Right atrium auricular region (tissue), 2 donors: ENCODE data around the gene HOXA10. TPM values are rescaled to one million over a fixed set of nuclear protein-coding genes. Genes with fewer than 3 reads are reported as not detected.

Source experiments
- DNase-seq: peaks from one replicate; pipeline ENCODE4 v3.0.0-alpha.2; 2019; ENCODE audit warnings: low spot score
- H3K27ac ChIP-seq, 2 donors: fragments of 200-600 bp; sonication (generic); 1 replicate in 1 of 2; 2 replicates in 1 of 2; pipeline ENCODE4 v1.5.1; 2016 to 2019
- H3K27me3 ChIP-seq, 2 donors: fragments of 200-600 bp; sonication (generic); one replicate each; pipeline versions ENCODE4 v1.5.1 to v1.6.0; 2017 to 2019
- H3K36me3 ChIP-seq: fragments of 200-600 bp; sonication (generic); one replicate; pipeline ENCODE4 v1.5.1; 2016
- H3K4me1 ChIP-seq, 2 donors: fragments of 200-600 bp; sonication (generic); one replicate each; pipeline versions ENCODE4 v1.5.1 to v1.6.0; 2017 to 2019
- H3K4me3 ChIP-seq, 2 donors: fragments of 200-600 bp; sonication (generic); 1 replicate in 1 of 2; 2 replicates in 1 of 2; pipeline ENCODE4 v1.5.1; 2017 to 2019; ENCODE audit warnings: mild to moderate bottlenecking in 1 of 2, moderate library complexity in 1 of 2
- H3K9me3 ChIP-seq, 2 donors: fragments of 200-600 bp; sonication (generic); one replicate each; pipeline ENCODE4 v1.5.1; 2019
- total RNA-seq, 2 donors: library from RNA; depleted of rRNA; stranded (reverse); fragments of >200 nt; gene quantifications; one replicate each; pipeline ENCODE4 v1.1.0, GENCODE V29; 2016
- TF ChIP-seq, protein P1 (sequence below), 2 donors: fragments of 200-600 bp; sonication (generic); IDR thresholded peaks; one replicate each; pipeline ENCODE4 v1.5.1; 2019; ENCODE audit warnings: antibody characterized with exemption in 2 of 2

Gene HOXA10
- total RNA-seq, 2 donors from 2014 or later, result not detected

DNA sequence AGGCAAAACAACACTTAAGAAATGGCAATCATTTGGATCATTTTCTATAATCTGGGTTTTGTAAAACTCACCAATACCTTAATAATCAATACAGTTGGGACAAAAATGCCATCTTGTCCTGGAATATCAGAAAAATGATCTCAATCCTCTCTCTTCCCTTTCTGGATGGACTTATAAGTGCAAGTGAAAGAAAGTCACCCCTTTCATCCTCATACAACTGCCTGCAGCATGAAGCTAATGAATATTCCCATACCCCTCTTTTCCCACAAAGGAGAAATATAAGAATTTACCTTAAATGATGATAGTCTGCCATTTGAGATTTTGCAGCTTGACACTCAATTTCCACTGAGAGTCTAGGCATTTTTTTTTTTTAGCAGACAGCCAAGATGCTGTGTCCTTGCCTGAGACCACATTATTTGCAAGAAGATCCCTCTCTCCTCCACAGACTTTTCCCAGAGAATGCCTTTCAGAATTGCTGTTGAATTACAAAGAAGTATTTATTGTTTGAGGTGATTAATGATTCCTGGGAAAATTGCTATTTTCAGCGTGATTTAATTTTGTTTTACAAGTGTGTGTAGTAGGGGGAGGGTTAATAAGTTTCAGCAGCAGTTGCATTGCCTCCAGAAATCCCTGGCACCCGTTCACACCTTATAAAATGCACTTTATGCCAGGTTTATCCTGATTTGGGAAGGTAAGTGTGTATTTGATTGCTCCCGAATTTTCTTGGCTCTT is 47.4 kb downstream of the HOXA10 start:
- no peak overlapping the region for H3K27ac ChIP-seq
- H3K36me3 ChIP-seq, result no peaks in the 10 kb centered on the region
- peaks cover 14 to 32% of the 10 kb centered on the region in 2 donors for H3K27me3 ChIP-seq
- TF ChIP-seq, protein P1, sequence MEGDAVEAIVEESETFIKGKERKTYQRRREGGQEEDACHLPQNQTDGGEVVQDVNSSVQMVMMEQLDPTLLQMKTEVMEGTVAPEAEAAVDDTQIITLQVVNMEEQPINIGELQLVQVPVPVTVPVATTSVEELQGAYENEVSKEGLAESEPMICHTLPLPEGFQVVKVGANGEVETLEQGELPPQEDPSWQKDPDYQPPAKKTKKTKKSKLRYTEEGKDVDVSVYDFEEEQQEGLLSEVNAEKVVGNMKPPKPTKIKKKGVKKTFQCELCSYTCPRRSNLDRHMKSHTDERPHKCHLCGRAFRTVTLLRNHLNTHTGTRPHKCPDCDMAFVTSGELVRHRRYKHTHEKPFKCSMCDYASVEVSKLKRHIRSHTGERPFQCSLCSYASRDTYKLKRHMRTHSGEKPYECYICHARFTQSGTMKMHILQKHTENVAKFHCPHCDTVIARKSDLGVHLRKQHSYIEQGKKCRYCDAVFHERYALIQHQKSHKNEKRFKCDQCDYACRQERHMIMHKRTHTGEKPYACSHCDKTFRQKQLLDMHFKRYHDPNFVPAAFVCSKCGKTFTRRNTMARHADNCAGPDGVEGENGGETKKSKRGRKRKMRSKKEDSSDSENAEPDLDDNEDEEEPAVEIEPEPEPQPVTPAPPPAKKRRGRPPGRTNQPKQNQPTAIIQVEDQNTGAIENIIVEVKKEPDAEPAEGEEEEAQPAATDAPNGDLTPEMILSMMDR (IDR thresholded peaks at IDR 0.05), result no peak
- no peaks in the 10 kb centered on the region for H3K9me3 ChIP-seq
- H3K4me3 ChIP-seq, result no peak overlapping the region
- DNase-seq, result no peak
- H3K4me1 ChIP-seq, result peaks cover 0 to 10% of the 10 kb centered on the region in 2 donors

DNA sequence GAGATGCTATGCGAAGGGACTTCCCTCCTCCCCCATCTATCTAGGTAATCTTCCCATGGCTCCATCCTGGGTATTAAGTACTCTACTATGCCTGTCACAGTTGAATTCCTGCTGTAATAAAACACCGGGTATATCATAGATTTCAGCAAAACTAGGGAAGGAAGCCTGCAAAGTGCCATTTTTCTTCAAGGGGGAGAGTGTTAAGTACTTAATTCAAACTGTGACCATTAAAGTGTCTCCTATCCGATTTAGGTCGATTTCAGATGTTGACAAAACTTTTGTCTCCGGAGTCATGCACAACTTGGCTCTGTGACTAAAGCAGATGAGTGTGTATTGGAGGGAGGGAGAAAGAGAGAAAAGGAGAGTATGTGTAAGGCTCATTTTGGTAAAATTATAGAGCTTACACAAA is 48.1 kb downstream of the HOXA10 start:
- TF ChIP-seq, protein P1 (IDR thresholded peaks at IDR 0.05), result no peak
- Histone ChIP-seq H3K27me3 (peaks cover 10 to 32% of the 10 kb centered on the region in 2 donors), H3K36me3 (no peaks in the 10 kb centered on the region), H3K4me1 (peaks cover 0 to 6% of the 10 kb centered on the region in 2 donors), H3K27ac (no peak overlapping the region), H3K4me3 (no peak overlapping the region), H3K9me3 (no peaks in the 10 kb centered on the region)
- DNase-seq, result no peak

DNA sequence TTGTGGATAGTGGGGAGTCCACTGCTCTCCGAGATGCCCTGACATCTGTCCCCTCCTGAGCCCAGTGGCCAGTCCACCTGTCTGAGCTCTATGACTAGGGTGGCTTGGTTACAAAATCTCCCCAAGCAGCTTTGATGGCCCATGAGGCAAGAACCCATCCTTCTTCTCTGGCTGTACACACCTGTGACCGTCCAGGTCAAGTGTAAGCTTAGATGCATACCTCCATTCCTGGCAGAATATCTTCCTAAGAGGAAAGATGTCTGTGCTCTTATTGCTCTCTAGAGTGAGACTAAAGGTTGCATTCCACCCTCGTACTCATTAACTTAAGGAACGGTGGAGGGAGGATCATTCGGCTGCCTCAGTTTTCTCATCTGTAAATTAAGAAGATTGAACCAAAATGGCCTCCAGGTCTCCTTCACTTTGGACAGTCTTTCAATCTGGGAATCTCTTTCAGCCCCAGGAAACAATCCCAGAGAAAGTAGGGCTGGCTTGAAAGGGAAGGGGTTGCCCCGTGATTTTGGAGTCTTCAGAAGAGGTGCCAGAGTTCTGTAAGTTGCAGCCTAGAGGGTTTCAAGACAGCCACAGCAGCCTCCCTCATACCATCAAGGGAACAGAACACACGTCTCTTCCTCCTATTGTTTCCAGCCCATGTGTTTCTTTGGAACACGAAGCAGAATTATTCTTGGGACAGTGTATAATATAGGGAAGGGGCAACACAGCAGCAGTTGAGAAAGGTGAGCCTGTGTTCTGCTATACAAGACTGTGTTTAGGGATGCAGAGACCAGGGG is 49.0 kb downstream of the HOXA10 start:
- no peak overlapping the region for H3K4me3 ChIP-seq
- peaks cover 0 to 3% of the 10 kb centered on the region in 2 donors for H3K4me1 ChIP-seq
- no peak for DNase-seq

DNA sequence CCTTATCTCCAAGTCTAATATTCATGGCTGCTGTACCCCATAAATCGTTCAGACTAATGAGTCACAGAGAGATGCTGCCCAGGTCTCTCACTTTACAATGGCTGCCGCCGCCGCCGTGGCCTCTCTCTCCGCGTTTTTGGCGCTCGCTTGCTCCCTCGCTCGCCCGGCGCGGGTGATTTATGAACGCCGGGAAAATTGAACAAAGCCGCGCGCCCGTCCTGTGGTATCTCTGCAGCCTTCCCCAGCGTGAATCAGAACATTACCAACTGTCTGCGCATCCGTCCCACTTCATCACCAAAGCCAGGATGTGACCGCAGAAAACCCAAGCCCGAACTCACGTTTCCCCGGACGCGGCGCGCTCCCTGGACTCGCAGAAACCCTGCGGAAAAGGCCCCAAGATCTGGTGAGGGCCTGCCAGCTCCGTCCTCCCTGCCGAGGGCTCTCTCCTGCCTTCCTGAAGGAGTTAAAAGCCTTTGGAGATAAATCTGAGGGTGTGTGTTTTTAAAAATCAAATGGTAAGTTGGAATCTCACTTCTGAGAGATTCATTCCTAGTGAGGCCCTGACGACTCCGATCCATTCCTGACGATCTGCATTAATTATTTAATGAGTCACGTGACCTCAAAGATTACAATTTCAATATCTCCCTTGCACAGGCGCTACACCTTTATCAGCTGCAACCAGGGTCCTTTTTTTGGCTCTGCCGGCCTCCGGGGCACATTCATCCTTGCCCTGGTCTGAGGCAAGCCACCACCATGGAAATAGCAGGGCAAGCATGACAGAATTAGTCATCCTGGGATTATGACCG is 49.8 kb downstream of the HOXA10 start:
- no peak for DNase-seq
- Histone ChIP-seq H3K4me3 (no peak overlapping the region), H3K27ac (no peak overlapping the region), H3K9me3 (no peaks in the 10 kb centered on the region), H3K36me3 (no peaks in the 10 kb centered on the region), H3K27me3 (peaks cover 4 to 25% of the 10 kb centered on the region in 2 donors), H3K4me1 (no peaks in the 10 kb centered on the region)
- TF ChIP-seq, protein P1 (IDR thresholded peaks at IDR 0.05), result no peak

More for the DNA sequence above, 49.0 kb downstream of the HOXA10 start:
- H3K27ac ChIP-seq, result no peak overlapping the region
- no peaks in the 10 kb centered on the region for H3K9me3 ChIP-seq
- peaks cover 8 to 32% of the 10 kb centered on the region in 2 donors for H3K27me3 ChIP-seq
- TF ChIP-seq, protein P1 (IDR thresholded peaks at IDR 0.05), result no peak
- H3K36me3 ChIP-seq, result no peaks in the 10 kb centered on the region

DNA sequence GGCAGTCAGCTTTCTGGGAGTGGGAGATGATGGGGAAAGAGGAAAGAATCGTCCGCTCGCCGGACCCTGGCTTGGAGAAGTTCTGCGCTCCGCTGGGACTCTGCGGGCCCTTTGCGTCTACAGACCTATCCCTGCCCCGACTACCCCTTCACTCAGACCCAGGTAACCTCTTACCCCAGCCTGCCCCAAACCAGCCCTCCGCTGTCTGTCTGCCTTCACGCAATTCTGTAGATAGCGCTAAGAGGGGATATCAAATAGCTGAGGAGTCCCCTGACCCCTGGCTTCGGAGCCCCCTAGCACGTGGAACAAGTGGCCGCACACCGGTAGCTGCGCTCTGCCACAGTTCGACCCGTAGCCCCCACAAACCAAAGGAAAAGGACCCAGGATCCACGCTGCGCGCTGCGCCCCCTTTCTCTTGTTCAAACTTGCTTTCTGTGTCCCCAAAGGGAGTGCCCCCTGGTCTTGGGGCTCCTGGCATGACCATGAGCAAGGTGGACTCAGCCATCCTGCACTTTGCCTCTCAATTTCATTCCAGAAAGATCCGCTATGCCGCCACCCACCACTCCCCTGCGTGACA is 50.6 kb downstream of the HOXA10 start:
- Histone ChIP-seq H3K4me3 (no peak overlapping the region), H3K36me3 (no peaks in the 10 kb centered on the region), H3K27me3 (peaks cover 8 to 27% of the 10 kb centered on the region in 2 donors), H3K4me1 (no peaks in the 10 kb centered on the region), H3K9me3 (no peaks in the 10 kb centered on the region), H3K27ac (no peak overlapping the region)
- DNase-seq, result no peak
- TF ChIP-seq, protein P1 (IDR thresholded peaks at IDR 0.05), result no peak
